ENCODE data around the gene MACROD1. TPM values are rescaled to one million over a fixed set of nuclear protein-coding genes. Genes with fewer than 3 reads are reported as not detected.

MACROD1 gene
- total and polyA plus RNA-seq, 2 donors: 9.7 to 16.6 TPM

DNA sequence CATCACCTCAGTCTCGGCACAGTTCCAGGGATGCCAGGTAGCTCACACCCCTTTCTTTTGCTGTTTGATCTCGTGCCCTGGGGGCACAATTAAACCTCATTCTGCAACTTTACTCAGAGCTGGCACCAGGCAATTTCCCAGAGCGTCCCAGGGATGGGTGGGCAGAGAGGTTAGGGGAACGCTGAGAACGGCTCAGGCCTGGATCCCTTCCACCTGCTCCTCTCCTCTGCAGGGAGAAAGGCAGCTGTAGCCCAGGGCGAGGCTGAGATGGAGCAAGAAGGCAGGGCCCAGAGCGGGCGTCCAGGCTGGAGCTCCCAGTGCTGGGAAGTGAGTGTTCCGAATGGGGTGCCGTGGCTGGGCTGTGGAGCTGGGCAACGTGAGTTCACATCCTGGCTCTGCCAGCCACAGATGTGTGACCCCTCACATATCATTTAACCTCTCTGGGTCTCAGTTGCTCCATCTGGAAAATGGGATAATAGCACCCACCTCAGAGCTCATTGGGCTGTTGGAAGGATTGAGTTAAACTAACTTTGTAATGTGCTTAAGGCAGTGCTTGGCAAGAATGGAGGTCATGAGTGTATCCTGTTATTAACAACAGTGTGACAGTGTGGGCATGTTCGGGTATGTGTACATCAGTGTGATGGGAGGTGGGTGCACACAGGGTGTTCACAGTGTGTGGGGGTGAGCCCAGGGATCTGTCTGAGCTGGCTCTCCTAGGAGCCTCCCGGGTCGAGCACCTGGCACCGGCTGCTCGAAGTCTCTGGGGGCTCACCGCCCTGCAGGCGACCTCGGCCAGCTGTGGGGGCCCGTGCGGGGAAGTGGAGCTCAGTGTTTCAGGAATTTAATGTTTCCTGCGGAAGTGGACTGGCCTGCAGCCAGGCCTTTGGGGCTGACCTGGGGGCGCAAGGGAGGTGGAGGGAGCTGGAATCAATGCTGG, 164.2 kb downstream of the MACROD1 start:
- WGBS: 46% methylated on average over 23 of the region's 23 CpGs
- Histone ChIP-seq H3K36me3 (ENCODE audit: control insufficient read depth in 2 of 2, insufficient read depth in 2 of 2, low read length in 1 of 2) (peaks cover 16 to 23% of the 10 kb centered on the region in 2 donors), H3K4me3 (ENCODE audit: low read length in 2 of 2) (no peak overlapping the region), H3K9me3 (ENCODE audit: control insufficient read depth in 2 of 2, insufficient read depth in 1 of 2, low read length in 1 of 2) (no peaks in the 10 kb centered on the region), H3K27me3 (ENCODE audit: control insufficient read depth in 2 of 2, insufficient read depth in 1 of 2, low read length in 1 of 2) (peaks cover 34 to 62% of the 10 kb centered on the region in 2 donors), H3K4me1 (ENCODE audit: control insufficient read depth in 2 of 2, insufficient read depth in 2 of 2, low read length in 2 of 2) (peaks cover 6 to 23% of the 10 kb centered on the region in 2 donors), H3K27ac (ENCODE audit: low read depth in 1 of 2, low read length in 1 of 2) (no peak overlapping the region)
- no peak for DNase-seq (ENCODE audit: low read depth in 6 of 9, low spot score in 9 of 9)

DNA sequence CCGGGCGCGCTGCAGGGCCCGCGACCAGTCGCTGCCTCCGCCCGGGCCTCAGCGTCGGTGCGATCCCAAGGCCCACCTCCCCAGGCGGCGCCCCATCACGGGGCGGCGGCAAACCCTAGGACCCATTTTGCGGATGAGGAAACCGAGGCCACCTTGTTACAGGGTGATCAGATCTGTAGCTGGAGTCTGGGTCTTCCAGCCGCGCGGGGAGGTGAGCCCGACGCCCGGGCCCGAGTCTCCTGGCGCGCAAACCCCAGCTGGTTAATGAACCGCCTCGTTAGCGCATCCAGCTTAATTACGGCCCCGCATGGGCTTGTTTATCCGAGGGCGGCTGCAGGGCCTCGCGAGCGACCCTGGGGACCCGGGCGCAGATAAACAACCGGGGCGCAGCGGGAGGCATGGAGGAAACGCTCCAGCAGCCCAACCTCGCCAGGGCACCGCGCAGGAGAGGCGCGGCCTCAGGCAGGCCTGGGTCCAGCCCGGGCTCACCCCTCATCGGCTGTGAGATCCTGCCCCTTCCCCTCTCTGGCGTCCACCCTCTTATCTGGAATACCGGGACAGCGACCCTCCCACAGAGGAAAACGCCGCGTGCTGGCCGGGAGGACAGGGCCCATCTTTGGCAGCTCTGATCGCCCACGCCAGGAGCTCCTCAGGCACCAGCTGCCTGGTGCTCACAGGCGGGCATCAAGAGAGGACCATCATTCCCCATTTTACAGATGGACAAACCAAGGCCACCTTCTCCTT, 165.0 kb downstream of the MACROD1 start:
- WGBS: 24% methylated on average over 60 of the region's 60 CpGs
- Histone ChIP-seq H3K4me1 (ENCODE audit: control insufficient read depth in 2 of 2, insufficient read depth in 2 of 2, low read length in 2 of 2) (peaks cover 6 to 23% of the 10 kb centered on the region in 2 donors), H3K27me3 (ENCODE audit: control insufficient read depth in 2 of 2, insufficient read depth in 1 of 2, low read length in 1 of 2) (peaks cover 26 to 54% of the 10 kb centered on the region in 2 donors), H3K4me3 (ENCODE audit: low read length in 2 of 2) (peak overlapping the region in 1 of 2 donors; percentile 16), H3K27ac (ENCODE audit: low read depth in 1 of 2, low read length in 1 of 2) (no peak overlapping the region), H3K9me3 (ENCODE audit: control insufficient read depth in 2 of 2, insufficient read depth in 1 of 2, low read length in 1 of 2) (no peaks in the 10 kb centered on the region), H3K36me3 (ENCODE audit: control insufficient read depth in 2 of 2, insufficient read depth in 2 of 2, low read length in 1 of 2) (peaks cover 25 to 31% of the 10 kb centered on the region in 2 donors)
- no peak for DNase-seq (ENCODE audit: low read depth in 6 of 9, low spot score in 9 of 9)

DNA sequence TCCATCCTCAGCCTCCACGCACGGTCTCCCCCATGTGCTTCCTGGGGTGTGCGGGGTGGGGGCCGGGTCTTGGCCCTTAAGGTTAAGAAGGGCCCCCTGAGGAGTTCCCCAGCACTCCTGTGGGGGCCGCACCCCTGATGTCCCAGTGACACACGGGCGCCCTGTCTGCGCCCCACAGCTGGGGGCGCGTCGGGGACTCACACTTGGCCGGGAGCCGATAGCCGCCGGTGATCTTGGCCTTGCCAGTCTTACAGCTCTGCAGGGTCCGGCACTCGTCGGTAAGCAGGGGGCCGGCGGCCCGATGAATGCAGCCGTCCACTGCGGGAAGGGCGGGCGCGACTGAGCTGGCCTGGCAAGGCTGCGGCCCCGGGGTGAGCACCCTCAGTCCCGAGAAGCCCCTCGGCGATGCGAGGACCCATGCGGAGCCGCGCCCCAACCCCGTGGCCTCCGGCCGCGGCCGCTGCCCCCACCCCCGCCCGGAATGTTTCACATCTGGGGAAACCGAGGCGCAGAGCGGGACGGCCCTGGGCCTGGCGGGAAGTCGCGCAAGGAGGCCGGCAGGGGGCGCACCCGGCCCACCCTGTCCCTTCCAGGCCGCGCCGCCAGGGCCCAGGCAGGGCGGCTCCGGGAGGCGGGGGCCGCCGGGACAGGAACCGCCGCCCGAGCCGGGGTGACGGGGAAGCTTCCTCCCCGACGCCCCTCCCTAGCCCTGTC, 165.7 kb downstream of the MACROD1 start:
- no peaks in the 10 kb centered on the region for H3K9me3 ChIP-seq (ENCODE audit: control insufficient read depth in 2 of 2, insufficient read depth in 1 of 2, low read length in 1 of 2)
- H3K4me1 ChIP-seq (ENCODE audit: control insufficient read depth in 2 of 2, insufficient read depth in 2 of 2, low read length in 2 of 2): peaks cover 6 to 23% of the 10 kb centered on the region in 2 donors
- peaks cover 26 to 47% of the 10 kb centered on the region in 2 donors for H3K27me3 ChIP-seq (ENCODE audit: control insufficient read depth in 2 of 2, insufficient read depth in 1 of 2, low read length in 1 of 2)
- peak in 7 of 9 donors; percentile 46 to 84 (median 70) for DNase-seq (ENCODE audit: low read depth in 6 of 9, low spot score in 9 of 9)
- WGBS: 3% methylated on average over 67 of the region's 67 CpGs
- H3K27ac ChIP-seq (ENCODE audit: low read depth in 1 of 2, low read length in 1 of 2): no peak overlapping the region
- H3K4me3 ChIP-seq (ENCODE audit: low read length in 2 of 2): peak overlapping the region in 1 of 2 donors; percentile 16
- peaks cover 31 to 37% of the 10 kb centered on the region in 2 donors for H3K36me3 ChIP-seq (ENCODE audit: control insufficient read depth in 2 of 2, insufficient read depth in 2 of 2, low read length in 1 of 2)

DNA sequence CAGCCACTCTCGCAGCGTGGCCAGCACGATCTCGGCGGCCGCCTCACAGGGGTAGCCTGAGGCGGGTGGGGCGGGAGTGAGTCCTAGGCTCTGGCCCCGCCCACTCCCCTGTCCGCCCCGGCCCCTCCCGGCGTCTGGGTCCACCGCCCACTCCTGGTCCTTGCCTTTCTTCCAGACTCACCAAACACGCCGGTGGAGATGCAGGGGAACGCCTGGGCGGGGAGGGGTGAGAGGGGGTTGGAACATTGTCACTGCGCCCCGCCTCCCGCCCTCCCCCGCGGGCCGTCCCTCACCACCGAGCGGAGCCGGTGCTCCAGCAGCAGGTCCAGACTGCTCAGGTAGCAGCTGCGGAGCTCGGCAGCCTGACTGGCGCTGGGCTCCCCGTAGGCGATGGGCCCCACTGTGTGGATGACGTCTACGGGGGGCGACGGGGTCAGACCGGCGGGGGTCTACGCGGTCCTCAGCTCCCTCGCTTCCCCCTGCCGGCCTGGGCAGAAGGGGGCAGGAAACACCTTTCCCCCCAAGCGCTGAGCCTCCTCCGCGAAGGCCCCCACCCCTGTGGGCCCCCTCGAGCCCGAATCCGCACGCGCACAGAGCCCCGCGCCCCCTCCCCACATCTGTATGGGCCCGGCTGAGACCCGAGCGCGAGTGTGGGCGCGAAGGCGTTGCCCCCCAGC, 166.4 kb downstream of the MACROD1 start:
- peak in 3 of 9 donors; percentile 26 to 42 (median 38) for DNase-seq (ENCODE audit: low read depth in 6 of 9, low spot score in 9 of 9)
- Histone ChIP-seq H3K27ac (ENCODE audit: low read depth in 1 of 2, low read length in 1 of 2) (no peak overlapping the region), H3K36me3 (ENCODE audit: control insufficient read depth in 2 of 2, insufficient read depth in 2 of 2, low read length in 1 of 2) (peaks cover 37 to 43% of the 10 kb centered on the region in 2 donors), H3K27me3 (ENCODE audit: control insufficient read depth in 2 of 2, insufficient read depth in 1 of 2, low read length in 1 of 2) (peaks cover 26 to 46% of the 10 kb centered on the region in 2 donors), H3K4me3 (ENCODE audit: low read length in 2 of 2) (peak overlapping the region in 1 of 2 donors; percentile 4), H3K9me3 (ENCODE audit: control insufficient read depth in 2 of 2, insufficient read depth in 1 of 2, low read length in 1 of 2) (no peaks in the 10 kb centered on the region), H3K4me1 (ENCODE audit: control insufficient read depth in 2 of 2, insufficient read depth in 2 of 2, low read length in 2 of 2) (peaks cover 6 to 23% of the 10 kb centered on the region in 2 donors)
- 21% methylated on average over 59 of the region's 59 CpGs for WGBS

DNA sequence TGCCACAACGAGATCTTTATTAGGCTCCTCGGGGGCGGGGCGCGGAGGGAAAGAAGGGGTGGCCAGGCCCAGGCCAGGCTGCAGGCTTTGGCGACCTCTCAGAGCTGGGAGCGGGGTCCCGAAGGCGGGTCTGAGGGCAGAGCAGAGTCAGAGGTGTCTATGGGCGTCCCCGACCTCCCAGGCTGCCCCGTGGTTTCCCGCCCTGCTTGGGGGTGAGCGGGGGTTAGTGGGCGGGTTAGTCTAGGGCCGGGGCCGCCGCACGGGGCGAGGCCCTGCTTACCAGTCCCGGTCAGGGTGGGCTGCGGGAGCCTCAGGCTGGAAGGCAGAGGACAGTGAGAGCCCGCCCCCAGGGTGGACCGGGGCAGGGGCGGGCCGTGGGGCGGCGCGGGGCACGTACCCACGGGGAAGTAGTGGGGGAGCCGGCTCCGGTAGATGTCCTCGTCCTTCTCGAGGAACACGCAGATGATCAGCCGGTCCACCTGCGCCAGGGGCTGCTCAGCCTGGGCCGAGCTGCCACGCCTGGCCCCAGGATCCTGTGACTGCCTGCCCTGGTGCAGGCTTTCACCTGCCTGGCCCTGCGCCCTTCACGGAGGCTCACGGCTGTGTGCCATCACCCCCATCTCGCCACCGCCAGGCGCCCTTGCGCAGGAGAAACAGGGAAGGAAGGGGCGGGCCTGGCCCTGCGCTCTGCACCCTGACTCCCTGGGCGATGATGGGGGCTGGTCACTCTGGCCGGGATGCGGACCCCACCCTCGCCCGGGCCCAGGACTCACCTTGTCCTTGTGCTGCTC, 167.2 kb downstream of the MACROD1 start:
- Histone ChIP-seq H3K4me3 (ENCODE audit: low read length in 2 of 2) (no peak overlapping the region), H3K27ac (ENCODE audit: low read depth in 1 of 2, low read length in 1 of 2) (no peak overlapping the region), H3K4me1 (ENCODE audit: control insufficient read depth in 2 of 2, insufficient read depth in 2 of 2, low read length in 2 of 2) (peaks cover 6 to 23% of the 10 kb centered on the region in 2 donors)

DNA sequence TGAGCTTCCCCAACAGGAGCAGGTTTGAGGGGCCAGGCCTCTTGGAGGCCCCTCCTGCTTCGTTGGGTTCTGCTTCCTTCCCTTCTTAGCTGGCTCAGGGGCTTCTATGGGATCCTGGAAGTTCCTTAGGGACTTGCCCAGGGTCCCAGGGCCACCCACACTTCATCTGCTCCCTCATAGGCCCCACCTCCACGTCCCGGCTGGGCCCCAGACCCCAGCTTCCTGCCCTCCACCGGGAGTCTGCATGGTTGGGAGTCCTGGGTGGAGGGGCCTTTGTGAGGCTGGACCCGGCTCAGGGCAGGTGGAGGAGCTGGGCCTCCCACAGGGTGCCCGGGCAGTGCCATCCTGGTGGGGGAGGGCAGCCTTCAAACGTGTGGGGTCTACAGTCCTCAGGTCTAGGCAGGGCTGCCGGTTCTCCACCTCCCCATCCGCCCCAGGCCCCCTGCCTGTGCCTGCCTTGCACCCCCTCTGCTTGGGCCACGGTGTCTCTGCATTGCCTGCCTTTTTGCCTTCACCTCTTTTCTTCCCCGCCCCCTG, 168.0 kb downstream of the MACROD1 start:
- H3K27ac ChIP-seq (ENCODE audit: low read depth in 1 of 2, low read length in 1 of 2): no peak overlapping the region
- H3K4me1 ChIP-seq (ENCODE audit: control insufficient read depth in 2 of 2, insufficient read depth in 2 of 2, low read length in 2 of 2): peaks cover 6 to 23% of the 10 kb centered on the region in 2 donors
- WGBS: 93% methylated on average over 11 of the region's 11 CpGs
- peaks cover 26 to 41% of the 10 kb centered on the region in 2 donors for H3K27me3 ChIP-seq (ENCODE audit: control insufficient read depth in 2 of 2, insufficient read depth in 1 of 2, low read length in 1 of 2)
- DNase-seq (ENCODE audit: low read depth in 6 of 9, low spot score in 9 of 9): no peak
- no peak overlapping the region for H3K4me3 ChIP-seq (ENCODE audit: low read length in 2 of 2)
- H3K36me3 ChIP-seq (ENCODE audit: control insufficient read depth in 2 of 2, insufficient read depth in 2 of 2, low read length in 1 of 2): peaks cover 48 to 54% of the 10 kb centered on the region in 2 donors
- H3K9me3 ChIP-seq (ENCODE audit: control insufficient read depth in 2 of 2, insufficient read depth in 1 of 2, low read length in 1 of 2): no peaks in the 10 kb centered on the region

More for the DNA sequence above, 167.2 kb downstream of the MACROD1 start:
- Histone ChIP-seq H3K9me3 (ENCODE audit: control insufficient read depth in 2 of 2, insufficient read depth in 1 of 2, low read length in 1 of 2) (no peaks in the 10 kb centered on the region), H3K36me3 (ENCODE audit: control insufficient read depth in 2 of 2, insufficient read depth in 2 of 2, low read length in 1 of 2) (peaks cover 42 to 49% of the 10 kb centered on the region in 2 donors), H3K27me3 (ENCODE audit: control insufficient read depth in 2 of 2, insufficient read depth in 1 of 2, low read length in 1 of 2) (peaks cover 26 to 41% of the 10 kb centered on the region in 2 donors)
- DNase-seq (ENCODE audit: low read depth in 6 of 9, low spot score in 9 of 9): no peak
- WGBS: 80% methylated on average over 54 of the region's 54 CpGs

DNA sequence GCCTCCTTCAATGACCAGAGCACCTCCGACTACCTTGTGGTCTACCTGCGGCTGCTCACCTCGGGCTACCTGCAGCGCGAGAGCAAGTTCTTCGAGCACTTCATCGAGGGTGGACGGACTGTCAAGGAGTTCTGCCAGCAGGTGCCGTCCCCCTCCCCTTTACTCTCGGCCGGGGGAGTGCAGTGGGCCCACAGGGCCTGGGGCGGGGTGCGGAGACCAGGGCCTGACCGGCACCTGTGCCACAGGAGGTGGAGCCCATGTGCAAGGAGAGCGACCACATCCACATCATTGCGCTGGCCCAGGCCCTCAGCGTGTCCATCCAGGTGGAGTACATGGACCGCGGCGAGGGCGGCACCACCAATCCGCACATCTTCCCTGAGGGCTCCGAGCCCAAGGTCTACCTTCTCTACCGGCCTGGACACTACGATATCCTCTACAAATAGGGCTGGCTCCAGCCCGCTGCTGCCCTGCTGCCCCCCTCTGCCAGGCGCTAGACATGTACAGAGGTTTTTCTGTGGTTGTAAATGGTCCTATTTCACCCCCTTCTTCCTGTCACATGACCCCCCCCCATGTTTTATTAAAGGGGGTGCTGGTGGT, 168.7 kb downstream of the MACROD1 start:
- peaks cover 6 to 22% of the 10 kb centered on the region in 2 donors for H3K4me1 ChIP-seq (ENCODE audit: control insufficient read depth in 2 of 2, insufficient read depth in 2 of 2, low read length in 2 of 2)
- 96% methylated on average over 27 of the region's 27 CpGs for WGBS
- DNase-seq (ENCODE audit: low read depth in 6 of 9, low spot score in 9 of 9): no peak
- no peak overlapping the region for H3K4me3 ChIP-seq (ENCODE audit: low read length in 2 of 2)
- no peak overlapping the region for H3K27ac ChIP-seq (ENCODE audit: low read depth in 1 of 2, low read length in 1 of 2)
- H3K27me3 ChIP-seq (ENCODE audit: control insufficient read depth in 2 of 2, insufficient read depth in 1 of 2, low read length in 1 of 2): peaks cover 26 to 35% of the 10 kb centered on the region in 2 donors
- no peaks in the 10 kb centered on the region for H3K9me3 ChIP-seq (ENCODE audit: control insufficient read depth in 2 of 2, insufficient read depth in 1 of 2, low read length in 1 of 2)
- H3K36me3 ChIP-seq (ENCODE audit: control insufficient read depth in 2 of 2, insufficient read depth in 2 of 2, low read length in 1 of 2): peaks cover 50 to 55% of the 10 kb centered on the region in 2 donors

Measured in thymus (tissue), 11 donors.